Mammary microvascular endothelial cell (primary cell): ENCODE results near the gene GTF2F2. TPM values are rescaled to one million over a fixed set of nuclear protein-coding genes. Genes with fewer than 3 reads are reported as not detected.

ENCODE experiments used
- total RNA-seq: library from RNA; depleted of rRNA; stranded (reverse); fragments of >200 nt; gene quantifications from 2 replicates; pipeline ENCODE4 v1.2.3, GENCODE V29; 2015

GTF2F2 gene
- total RNA-seq: 19.7 and 25.3 TPM in 2 replicates

GRCh38 chr13:45119991-45120864 is at the start of gene GTF2F2:
GTF2F2 (plus strand) TSS chr13:45120510; CDS start chr13:45120656, 146 bp downstream.

GRCh38 chr13:45200701-45201232 is 80.5 kb downstream of the GTF2F2 start, which contains the start of gene KCTD4:
KCTD4 (minus strand) TSS chr13:45201045; CDS start chr13:45194567, 6,478 bp downstream.

Other genes starting within 250 kb of the GTF2F2 start
- 3.1 and 3.8 TPM in 2 replicates for gene NUFIP1, start 131.0 kb upstream of the GTF2F2 start, total RNA-seq
- gene GPALPP1, start 131.0 kb upstream of the GTF2F2 start, total RNA-seq: 23.5 and 25.1 TPM in 2 replicates
- not detected in 2 replicates for gene KCTD4, start 80.5 kb downstream of the GTF2F2 start, total RNA-seq
- gene TPT1, start 220.7 kb downstream of the GTF2F2 start, total RNA-seq: 1,391 and 1,484 TPM in 2 replicates